GM19372 (cell line): ENCODE results near the gene RIC1.
"Not testable (repeated sequence)": the region's sequence is repeated elsewhere in the genome, so short reads cannot be mapped to it uniquely, and the experiment has no call there.

Experiments
- ATAC-seq: cut with Tn5 transposase; IDR thresholded peaks from one replicate; pipeline ENCODE4 v1.9.1; 2021; ENCODE audit warnings: mild to moderate bottlenecking, low read depth, moderate library complexity; ENCODE audit not compliant: unreplicated experiment

Gene RIC1

DNA sequence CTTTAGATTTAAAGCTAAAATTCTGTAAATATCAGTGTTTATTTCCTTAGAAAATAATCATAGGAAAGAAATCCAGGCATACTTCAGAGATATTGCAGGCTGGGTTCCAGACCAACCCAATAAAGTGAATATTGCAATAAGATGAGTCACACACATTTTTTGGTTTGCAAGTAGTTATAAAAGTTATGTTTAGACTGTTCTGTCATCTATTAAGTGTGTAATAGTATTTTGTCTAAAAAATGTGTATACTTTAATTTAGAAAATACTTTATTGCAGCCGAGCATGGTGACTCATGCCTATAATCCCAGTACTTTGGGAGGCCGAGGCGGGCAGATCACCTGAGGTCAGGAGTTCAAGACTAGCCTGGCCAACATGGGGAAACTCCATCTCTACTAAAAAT is 6.9 kb upstream of the RIC1 start:
- ATAC-seq: no peak

DNA sequence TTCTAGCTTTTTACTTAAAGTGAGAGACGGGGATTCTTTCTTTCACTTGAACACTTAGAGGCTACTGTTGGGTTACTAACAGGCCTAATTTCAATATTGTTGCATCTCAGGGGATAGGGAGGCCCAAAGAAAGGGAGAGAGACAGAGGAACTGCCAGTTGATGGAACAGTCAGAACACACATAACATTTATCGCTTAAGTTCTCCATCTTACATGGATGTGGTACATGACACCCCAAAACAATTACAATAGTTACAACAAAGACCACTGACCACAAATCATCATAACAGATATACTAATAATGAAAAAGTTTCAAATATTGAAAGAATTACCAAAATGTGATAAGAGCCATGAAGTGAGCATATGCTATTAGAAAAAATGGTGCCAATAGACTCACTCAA is 4.3 kb upstream of the RIC1 start:
- ATAC-seq: no peak

DNA sequence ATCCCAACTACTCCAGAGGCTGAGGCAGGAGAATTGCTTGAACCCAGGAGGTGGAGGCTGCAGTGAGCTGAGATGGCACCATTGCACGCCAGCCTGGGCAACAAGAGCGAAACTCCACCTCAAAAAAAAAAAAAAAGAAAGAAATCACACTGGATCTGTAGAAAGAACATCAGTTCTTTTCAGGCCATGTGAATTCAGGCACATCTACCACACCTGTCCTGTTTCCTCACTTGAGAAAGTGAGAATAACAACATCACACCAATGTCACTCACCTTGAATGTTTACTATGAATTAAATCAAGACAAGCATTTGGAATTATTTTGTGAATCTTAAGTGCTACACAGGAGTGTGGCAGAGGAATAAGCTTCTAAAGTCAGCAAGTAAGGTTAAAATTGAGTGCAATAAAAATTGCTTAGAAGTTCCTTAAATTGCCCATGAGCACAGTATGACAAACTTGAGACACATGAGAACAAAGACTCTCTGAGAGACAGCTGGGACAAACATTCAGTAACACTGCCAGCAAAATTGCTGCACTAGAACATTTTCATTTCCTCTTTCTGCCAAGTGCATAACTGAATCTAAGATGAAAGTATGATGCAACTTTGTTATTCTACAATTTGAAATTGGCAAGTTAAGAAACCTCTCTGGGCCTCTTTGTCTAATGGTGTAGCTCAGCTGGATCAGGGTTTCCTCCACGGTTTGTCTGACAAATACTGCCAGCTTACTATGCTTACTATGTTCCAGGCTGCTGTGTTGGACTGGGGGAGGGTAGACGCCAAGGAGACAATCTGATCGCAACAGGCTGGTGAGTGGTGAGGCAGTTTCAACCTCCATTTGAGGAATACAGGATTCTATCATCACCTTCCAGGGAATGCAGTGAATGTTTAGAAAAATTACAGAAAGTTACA is 1.9 kb upstream of the RIC1 start:
- ATAC-seq: peak; percentile 29

- ATAC-seq: not testable (repeated sequence)
These were observed 1.2 kb upstream of the RIC1 start for GRCh38 chr9:5627686-5628085.

- no peak for ATAC-seq
These were observed 751 bp upstream of the RIC1 start for GRCh38 chr9:5628183-5628529.

DNA sequence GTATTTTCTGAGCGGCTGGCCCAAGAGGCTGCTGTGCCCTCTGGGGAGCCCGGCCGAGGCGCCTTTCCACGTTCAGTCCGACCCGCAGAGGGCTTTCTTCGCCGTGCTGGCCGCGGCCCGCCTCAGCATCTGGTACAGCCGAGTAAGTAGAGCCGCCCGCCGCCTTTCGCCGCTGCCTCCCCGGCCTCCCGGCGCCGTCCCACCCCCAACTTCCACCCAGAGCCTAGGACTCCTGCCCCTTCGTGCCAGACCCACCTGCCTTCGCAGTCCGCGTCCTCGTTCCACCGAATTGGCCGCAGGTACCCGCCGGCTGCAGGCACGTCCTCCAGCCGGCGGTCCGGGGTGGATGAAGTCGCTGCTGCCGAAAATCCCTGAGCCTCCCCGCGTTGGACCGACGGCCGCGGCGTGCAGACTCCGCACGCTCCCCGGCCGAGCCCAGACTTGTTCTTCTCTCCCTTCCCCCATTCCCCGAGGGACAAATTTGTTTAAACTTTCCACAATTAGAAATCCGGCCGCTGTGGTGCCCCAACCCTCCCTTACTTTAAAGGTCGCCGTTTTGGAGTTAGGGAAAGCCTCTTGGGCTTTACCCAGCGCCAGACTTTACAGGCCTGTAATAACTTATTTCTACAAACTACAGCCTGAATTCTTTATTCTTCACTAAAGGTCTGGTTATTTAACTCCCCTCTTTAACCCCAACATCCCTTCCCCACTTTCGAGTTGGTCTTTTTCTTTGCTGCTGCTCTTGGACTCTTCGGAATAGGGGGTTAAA is 589 bp downstream of the RIC1 start:
- peak; percentile 3 for ATAC-seq

DNA sequence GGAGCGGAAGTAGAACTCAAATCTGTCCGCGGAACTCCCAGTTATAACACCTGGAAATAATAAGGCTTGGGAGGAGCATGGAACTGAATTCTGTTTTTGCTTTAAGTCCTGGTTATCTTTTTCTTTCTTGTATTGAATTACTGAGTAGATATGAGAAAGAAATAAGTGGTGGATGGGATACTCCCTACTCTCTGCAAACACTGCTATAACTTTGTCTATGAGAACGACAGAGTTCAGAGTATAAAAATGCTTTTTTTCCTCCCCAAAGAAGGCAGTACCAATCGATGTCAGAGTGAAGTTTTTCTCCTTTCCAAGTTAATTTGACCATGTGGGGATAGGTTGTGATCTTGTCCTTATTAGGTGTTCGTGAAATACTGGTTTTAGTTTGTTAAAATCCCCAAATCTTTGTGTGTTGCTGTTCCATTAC is 1.2 kb downstream of the RIC1 start:
- no peak for ATAC-seq

GRCh38 chr9:5631026-5631425 is 2.1 kb downstream of the RIC1 start:
- ATAC-seq: no peak

- no peak for ATAC-seq
These were observed 3.6 kb downstream of the RIC1 start for GRCh38 chr9:5632540-5632939.

DNA sequence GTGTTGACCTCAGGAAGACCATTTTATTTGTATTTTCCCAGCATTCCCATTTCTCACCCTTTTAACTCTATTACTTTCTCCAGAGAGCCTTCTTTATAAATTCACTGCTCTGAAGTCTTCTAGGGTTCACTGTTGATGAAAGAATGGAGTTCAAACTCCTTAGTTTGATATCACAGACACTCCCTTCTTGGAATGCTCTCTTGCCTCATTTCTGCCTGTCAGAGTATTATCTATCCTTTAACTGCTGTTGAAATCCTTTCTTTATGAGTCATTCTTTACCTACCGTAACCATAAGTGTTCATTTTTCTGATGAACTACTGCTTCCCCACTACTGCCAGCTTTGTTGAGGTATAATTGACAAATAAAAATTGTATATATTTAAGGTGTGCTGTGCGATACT is 4.3 kb downstream of the RIC1 start:
- ATAC-seq: no peak

- ATAC-seq: no peak
These were observed 6.5 kb downstream of the RIC1 start for GRCh38 chr9:5635390-5635789.

GRCh38 chr9:5639816-5640215 is 10.9 kb downstream of the RIC1 start:
- no peak for ATAC-seq

GRCh38 chr9:5642170-5642569 is 13.3 kb downstream of the RIC1 start:
- ATAC-seq: no peak

DNA sequence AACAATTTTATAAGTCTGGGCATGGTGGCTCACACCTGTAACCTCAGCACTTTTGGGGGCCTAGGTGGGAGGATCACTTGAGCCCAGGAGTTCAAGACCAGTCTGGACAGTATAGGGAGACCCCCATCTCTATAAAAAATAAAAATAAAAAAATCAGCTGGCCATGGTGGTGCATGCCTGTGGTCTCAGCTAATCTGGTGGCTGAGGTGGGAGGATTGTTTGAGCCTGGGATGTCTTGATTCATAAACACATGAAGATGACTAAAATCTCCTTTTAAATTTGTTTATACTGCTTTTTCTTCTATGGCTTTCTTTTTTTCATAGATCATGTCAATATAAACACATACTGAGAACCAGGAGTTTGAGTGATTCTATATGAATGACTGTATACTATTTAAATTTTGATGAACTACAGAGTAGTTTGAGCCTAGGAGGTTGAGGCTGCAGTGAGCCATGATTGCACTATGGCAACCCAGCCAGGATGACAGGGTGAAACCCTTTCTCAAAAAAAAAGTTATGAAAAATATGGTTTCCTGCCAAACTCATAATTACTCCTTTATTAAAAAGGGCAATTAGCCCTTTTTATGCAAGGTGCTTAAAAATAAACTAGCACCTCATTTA is 14.2 kb downstream of the RIC1 start:
- ATAC-seq: no peak

DNA sequence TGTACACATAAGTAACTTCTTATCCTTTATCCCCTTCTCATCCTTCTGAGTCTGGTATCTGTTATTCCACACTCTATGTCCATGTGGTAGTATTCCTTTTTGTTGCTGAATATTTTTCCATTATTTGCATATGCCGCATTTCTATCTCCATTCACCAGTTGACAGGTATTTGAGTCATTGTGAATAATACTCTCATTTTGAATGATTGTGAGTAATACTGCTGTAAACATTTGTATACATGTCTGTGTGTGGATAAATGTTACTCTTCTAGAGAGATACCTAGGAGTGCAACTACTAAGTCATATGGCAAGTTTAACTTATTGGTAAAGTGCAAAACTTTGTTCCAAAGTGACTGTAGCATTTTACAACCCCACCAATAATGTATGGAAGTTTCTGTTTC is 15.6 kb downstream of the RIC1 start:
- no peak for ATAC-seq

DNA sequence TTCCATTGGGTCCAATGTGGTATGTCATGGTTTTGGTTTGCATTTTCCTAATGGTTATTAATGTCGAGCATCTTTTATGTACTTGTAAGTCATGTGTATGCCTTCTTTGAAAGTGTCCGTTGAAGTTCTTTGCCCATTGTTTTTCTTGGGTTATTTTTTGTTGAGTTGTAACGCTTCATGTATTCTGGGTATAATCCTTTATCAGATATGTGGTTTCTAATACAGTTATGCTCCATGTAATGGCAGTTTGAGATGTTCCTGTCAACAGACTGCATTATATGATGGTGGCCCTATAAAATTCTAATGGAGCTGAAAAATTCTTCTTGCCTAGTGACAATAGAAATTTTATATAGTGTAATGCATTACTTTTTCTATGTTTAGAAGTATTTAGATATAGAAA is 17.2 kb downstream of the RIC1 start:
- no peak for ATAC-seq

GRCh38 chr9:5650356-5651105 is 21.6 kb downstream of the RIC1 start:
- ATAC-seq: no peak

- ATAC-seq: no peak
These were observed 22.3 kb downstream of the RIC1 start for GRCh38 chr9:5651246-5651645.

DNA sequence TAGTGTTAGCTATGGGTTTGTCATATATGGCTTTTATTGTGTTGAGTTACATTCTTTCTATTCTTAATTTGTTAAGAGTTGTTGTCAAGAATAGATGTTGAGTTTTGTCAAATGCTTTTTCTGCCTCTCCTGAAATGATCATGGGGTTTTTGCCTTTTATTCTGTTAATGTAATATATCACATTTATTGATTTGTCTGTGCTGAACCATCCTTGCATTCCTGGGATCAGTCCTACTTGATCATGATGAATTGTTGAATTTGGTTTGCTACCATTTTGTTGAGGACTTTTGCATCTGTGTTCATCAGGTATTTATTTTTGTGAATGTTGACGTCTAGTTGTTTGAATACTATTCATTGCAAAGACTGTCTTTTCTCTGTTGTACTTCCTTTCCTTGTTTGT is 23.9 kb downstream of the RIC1 start:
- no peak for ATAC-seq

GRCh38 chr9:5662804-5663203 is 33.9 kb downstream of the RIC1 start:
- not testable (repeated sequence) for ATAC-seq

GRCh38 chr9:5665059-5665458 is 36.2 kb downstream of the RIC1 start:
- ATAC-seq: no peak
